Type B pancreatic cell (in vitro differentiated cells): Measurements from ENCODE around the gene INCENP. TPM values are rescaled to one million over a fixed set of nuclear protein-coding genes. Genes with fewer than 3 reads are reported as not detected.
A peak's percentile ranks its signal among the peaks of the same experiment; 100 is the strongest.

Experiments used
- DNase-seq: peaks from one replicate; pipeline ENCODE4 v3.0.0; 2021; ENCODE audit warnings: mixed read lengths; ENCODE audit not compliant: unreplicated experiment; ENCODE audit errors: extremely low spot score
- H3K27ac Mint-ChIP-seq: 2 replicates; pipeline ENCODE4 v1.8.0; 2021; ENCODE audit warnings: mild to moderate bottlenecking, mixed read lengths
- H3K27me3 Mint-ChIP-seq: 2 replicates; pipeline ENCODE4 v1.8.0; 2021; ENCODE audit warnings: mixed read lengths
- H3K36me3 Mint-ChIP-seq: 2 replicates; pipeline ENCODE4 v1.8.0; 2021; ENCODE audit warnings: mixed read lengths
- H3K4me1 Mint-ChIP-seq: one replicate; pipeline ENCODE4 v1.8.0; 2021; ENCODE audit warnings: mixed read lengths; ENCODE audit not compliant: unreplicated experiment
- H3K4me3 Mint-ChIP-seq: 2 replicates; pipeline ENCODE4 v1.8.0; 2021; ENCODE audit warnings: mild to moderate bottlenecking, mixed read lengths
- H3K9me3 Mint-ChIP-seq: 2 replicates; pipeline ENCODE4 v1.8.0; 2021; ENCODE audit warnings: mixed read lengths
- CTCF ChIP-seq: fragments of 200-600 bp; sonication (generic); conservative IDR thresholded peaks from 2 replicates; pipeline ENCODE4 v1.5.0; 2021; ENCODE audit warnings: antibody characterized with exemption, mild to moderate bottlenecking
- total RNA-seq: library from RNA; stranded (reverse); gene quantifications from 2 replicates; pipeline ENCODE4 v1.2.1, GENCODE V29; 2021; ENCODE audit warnings: low replicate concordance

The INCENP gene
- total RNA-seq, 1 donor from 2014 or later: 96.7 TPM

- Mint-ChIP-seq H3K27ac (no peak overlapping the region), H3K27me3 (no peaks in the 10 kb centered on the region), H3K4me1 (peaks cover 7% of the 10 kb centered on the region), H3K36me3 (no peaks in the 10 kb centered on the region), H3K9me3 (no peaks in the 10 kb centered on the region), H3K4me3 (no peak overlapping the region)
- no peak for TF ChIP-seq CTCF
- DNase-seq: no peak
Measured at GRCh38 chr11:62119569-62119968, 4.2 kb upstream of the INCENP start.

- TF ChIP-seq CTCF: no peak
- no peak for DNase-seq
- no peaks in the 10 kb centered on the region for H3K27me3 Mint-ChIP-seq
- H3K36me3 Mint-ChIP-seq: no peaks in the 10 kb centered on the region
- H3K9me3 Mint-ChIP-seq: no peaks in the 10 kb centered on the region
- H3K27ac Mint-ChIP-seq: no peak overlapping the region
- H3K4me3 Mint-ChIP-seq: no peak overlapping the region
- H3K4me1 Mint-ChIP-seq: peaks cover 12% of the 10 kb centered on the region
Measured at GRCh38 chr11:62120001-62120400, 3.8 kb upstream of the INCENP start.

GRCh38 chr11:62120431-62120830 lies 3.4 kb upstream of the INCENP start:
- H3K27me3 Mint-ChIP-seq: no peaks in the 10 kb centered on the region
- no peaks in the 10 kb centered on the region for H3K36me3 Mint-ChIP-seq
- no peak overlapping the region for H3K4me3 Mint-ChIP-seq
- no peaks in the 10 kb centered on the region for H3K9me3 Mint-ChIP-seq
- DNase-seq: no peak
- no peak overlapping the region for H3K27ac Mint-ChIP-seq
- TF ChIP-seq CTCF: no peak
- H3K4me1 Mint-ChIP-seq: peaks cover 16% of the 10 kb centered on the region

- Mint-ChIP-seq H3K9me3 (no peaks in the 10 kb centered on the region), H3K27ac (no peak overlapping the region), H3K4me1 (peaks cover 24% of the 10 kb centered on the region), H3K27me3 (no peaks in the 10 kb centered on the region), H3K36me3 (no peaks in the 10 kb centered on the region), H3K4me3 (no peak overlapping the region)
- DNase-seq: no peak
- peak; percentile 49 for TF ChIP-seq CTCF
Measured at GRCh38 chr11:62122076-62122475, 1.7 kb upstream of the INCENP start.

GRCh38 chr11:62124186-62125113 lies 639 bp downstream of the INCENP start:
- peaks cover 8% of the 10 kb centered on the region for H3K36me3 Mint-ChIP-seq
- no peak for DNase-seq
- H3K4me1 Mint-ChIP-seq: peaks cover 28% of the 10 kb centered on the region
- no peaks in the 10 kb centered on the region for H3K27me3 Mint-ChIP-seq
- peak overlapping the region; percentile 97 for H3K4me3 Mint-ChIP-seq
- no peaks in the 10 kb centered on the region for H3K9me3 Mint-ChIP-seq
- no peak for TF ChIP-seq CTCF
- peak overlapping the region; percentile 90 for H3K27ac Mint-ChIP-seq
